ENCODE results near the gene SLC27A2.

DNA sequence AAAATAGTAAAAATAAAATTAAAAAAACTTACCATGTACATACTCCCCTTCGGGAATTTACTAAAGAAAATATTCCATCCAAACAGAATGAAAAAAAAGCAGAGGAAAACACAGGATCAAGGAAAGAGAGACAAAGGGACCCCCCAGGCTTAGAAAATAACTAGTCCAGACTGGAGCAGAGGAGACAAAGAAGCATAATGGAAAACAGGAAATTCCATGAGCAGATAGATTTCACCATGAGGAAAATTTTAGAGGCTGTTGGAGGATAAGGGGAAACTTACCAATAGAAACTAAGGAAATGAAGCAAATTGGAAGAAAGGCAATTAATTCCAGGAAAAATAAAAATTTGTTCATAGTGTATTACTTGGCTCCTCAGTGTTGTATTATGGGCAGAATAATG lies 36.7 kb downstream of the SLC27A2 start:
- TF ChIP-seq, protein P1, sequence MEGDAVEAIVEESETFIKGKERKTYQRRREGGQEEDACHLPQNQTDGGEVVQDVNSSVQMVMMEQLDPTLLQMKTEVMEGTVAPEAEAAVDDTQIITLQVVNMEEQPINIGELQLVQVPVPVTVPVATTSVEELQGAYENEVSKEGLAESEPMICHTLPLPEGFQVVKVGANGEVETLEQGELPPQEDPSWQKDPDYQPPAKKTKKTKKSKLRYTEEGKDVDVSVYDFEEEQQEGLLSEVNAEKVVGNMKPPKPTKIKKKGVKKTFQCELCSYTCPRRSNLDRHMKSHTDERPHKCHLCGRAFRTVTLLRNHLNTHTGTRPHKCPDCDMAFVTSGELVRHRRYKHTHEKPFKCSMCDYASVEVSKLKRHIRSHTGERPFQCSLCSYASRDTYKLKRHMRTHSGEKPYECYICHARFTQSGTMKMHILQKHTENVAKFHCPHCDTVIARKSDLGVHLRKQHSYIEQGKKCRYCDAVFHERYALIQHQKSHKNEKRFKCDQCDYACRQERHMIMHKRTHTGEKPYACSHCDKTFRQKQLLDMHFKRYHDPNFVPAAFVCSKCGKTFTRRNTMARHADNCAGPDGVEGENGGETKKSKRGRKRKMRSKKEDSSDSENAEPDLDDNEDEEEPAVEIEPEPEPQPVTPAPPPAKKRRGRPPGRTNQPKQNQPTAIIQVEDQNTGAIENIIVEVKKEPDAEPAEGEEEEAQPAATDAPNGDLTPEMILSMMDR (IDR thresholded peaks at IDR 0.05), result no peak
- no peak for TF ChIP-seq POLR2A (IDR thresholded peaks at IDR 0.05)
